Natural killer cell (primary cell): ENCODE results near the gene CABP1. TPM values are rescaled to one million over a fixed set of nuclear protein-coding genes. Genes with fewer than 3 reads are reported as not detected.

ENCODE experiments used
- ATAC-seq, 3 donors: fragments of 150-1000 bp in 2 of 3; fragments of 200-7000 bp in 1 of 3; cut with Tn5 transposase; 1 replicate in 1 of 3; 2 replicates in 2 of 3; pipeline ENCODE4 v1.10.0; 2021; ENCODE audit warnings: mild to moderate bottlenecking in 2 of 3, moderate library complexity in 2 of 3
- DNase-seq, 2 donors: peaks; one replicate each; pipeline versions ENCODE4 v3.0.0 to v3.0.0-alpha.2; 2013 to 2021; ENCODE audit warnings: mixed read lengths in 1 of 2
- H3K27ac ChIP-seq: one replicate; pipeline ENCODE4 v1.5.1; 2013; ENCODE audit warnings: mild to moderate bottlenecking, low read length
- H3K27me3 ChIP-seq: one replicate; pipeline ENCODE4 v1.6.1; 2013; ENCODE audit warnings: low read length; ENCODE audit not compliant: control insufficient read depth, insufficient read depth
- H3K36me3 ChIP-seq: one replicate; pipeline ENCODE4 v1.6.1; 2013; ENCODE audit warnings: low read length; ENCODE audit not compliant: control insufficient read depth, insufficient read depth
- H3K4me1 ChIP-seq: one replicate; pipeline ENCODE4 v1.6.1; 2013; ENCODE audit warnings: low read length; ENCODE audit not compliant: control insufficient read depth, insufficient read depth
- H3K4me3 ChIP-seq: one replicate; pipeline ENCODE4 v1.5.1; 2013; ENCODE audit warnings: low read length
- H3K9me3 ChIP-seq: one replicate; pipeline ENCODE4 v1.6.1; 2013; ENCODE audit warnings: low read length; ENCODE audit not compliant: control insufficient read depth, insufficient read depth
- H3K27ac Mint-ChIP-seq, 2 donors: one replicate each; pipeline ENCODE4 v1.8.0; 2022; ENCODE audit warnings: mild to moderate bottlenecking in 2 of 2, mixed read lengths in 2 of 2, moderate library complexity in 1 of 2
- H3K27me3 Mint-ChIP-seq, 2 donors: one replicate each; pipeline ENCODE4 v1.8.0; 2022; ENCODE audit warnings: low read depth in 2 of 2, mixed read lengths in 2 of 2
- H3K36me3 Mint-ChIP-seq: one replicate; pipeline ENCODE4 v1.8.0; 2022; ENCODE audit warnings: mixed read lengths
- H3K4me1 Mint-ChIP-seq, 2 donors: one replicate each; pipeline ENCODE4 v1.8.0; 2022; ENCODE audit warnings: mixed read lengths in 2 of 2
- H3K4me3 Mint-ChIP-seq: one replicate; pipeline ENCODE4 v1.8.0; 2022; ENCODE audit warnings: mild to moderate bottlenecking, moderate library complexity, mixed read lengths
- H3K9me3 Mint-ChIP-seq, 2 donors: one replicate each; pipeline ENCODE4 v1.8.0; 2022; ENCODE audit warnings: mixed read lengths in 2 of 2
- WGBS: methylation state at CpG from one replicate; pipeline ENCODE4 v1.1.7; 2013; ENCODE audit warnings: missing lambda C conversion rate; ENCODE audit not compliant: insufficient coverage; 5-methylcytosine and 5-hydroxymethylcytosine counted together
- intact Hi-C: fragments of 100-400 bp; cut with micrococcal nuclease; formaldehyde crosslinking; loops from one replicate; pipeline ENCODE4 v1.14.2; 2022
- total RNA-seq, 4 donors: library from RNA; stranded (reverse); fragments of 120-200 nt in 1 of 4; gene quantifications; one replicate each; pipeline versions ENCODE4 v1.2.3 to v1.2.4, GENCODE V29; 2013 to 2022
- TF ChIP-seq, protein P1 (sequence below): fragments of 200-600 bp; IDR thresholded peaks from one replicate; pipeline ENCODE4 v1.8.0; 2022; ENCODE audit warnings: antibody characterized with exemption

Gene CABP1
- total RNA-seq, 3 donors from 2014 or later (not counting 1 experiment from before 2014, with no cell fraction given) = not detected

DNA sequence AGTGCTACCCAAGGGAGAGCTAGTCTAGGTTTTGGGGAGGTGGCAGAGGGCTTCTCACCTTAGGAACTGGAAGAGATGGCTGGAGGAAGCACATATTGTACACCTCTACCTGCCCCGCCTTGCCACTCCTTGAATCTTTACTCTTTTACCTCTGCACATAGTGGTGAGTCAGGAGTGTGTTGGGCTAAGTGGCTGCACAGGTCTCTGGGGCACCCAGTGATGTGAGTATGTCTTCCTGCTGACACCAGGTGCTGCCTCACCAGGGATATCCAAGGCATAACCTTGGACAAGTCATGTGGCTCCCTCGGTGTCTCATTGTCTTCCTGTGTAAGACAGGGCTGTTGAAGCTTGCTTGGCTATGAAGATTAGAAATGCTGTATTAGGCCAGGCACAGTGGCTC, 19.8 kb upstream of the CABP1 start:
- no peak for ATAC-seq
- Mint-ChIP-seq H3K27ac (no peak overlapping the region), H3K4me3 (no peak overlapping the region), H3K27me3 (peaks cover 33 to 38% of the 10 kb centered on the region in 2 donors), H3K36me3 (no peaks in the 10 kb centered on the region), H3K4me1 (no peaks in the 10 kb centered on the region), H3K9me3 (no peaks in the 10 kb centered on the region)
- no peak overlapping the region for H3K4me3 ChIP-seq
- TF ChIP-seq, protein P1, sequence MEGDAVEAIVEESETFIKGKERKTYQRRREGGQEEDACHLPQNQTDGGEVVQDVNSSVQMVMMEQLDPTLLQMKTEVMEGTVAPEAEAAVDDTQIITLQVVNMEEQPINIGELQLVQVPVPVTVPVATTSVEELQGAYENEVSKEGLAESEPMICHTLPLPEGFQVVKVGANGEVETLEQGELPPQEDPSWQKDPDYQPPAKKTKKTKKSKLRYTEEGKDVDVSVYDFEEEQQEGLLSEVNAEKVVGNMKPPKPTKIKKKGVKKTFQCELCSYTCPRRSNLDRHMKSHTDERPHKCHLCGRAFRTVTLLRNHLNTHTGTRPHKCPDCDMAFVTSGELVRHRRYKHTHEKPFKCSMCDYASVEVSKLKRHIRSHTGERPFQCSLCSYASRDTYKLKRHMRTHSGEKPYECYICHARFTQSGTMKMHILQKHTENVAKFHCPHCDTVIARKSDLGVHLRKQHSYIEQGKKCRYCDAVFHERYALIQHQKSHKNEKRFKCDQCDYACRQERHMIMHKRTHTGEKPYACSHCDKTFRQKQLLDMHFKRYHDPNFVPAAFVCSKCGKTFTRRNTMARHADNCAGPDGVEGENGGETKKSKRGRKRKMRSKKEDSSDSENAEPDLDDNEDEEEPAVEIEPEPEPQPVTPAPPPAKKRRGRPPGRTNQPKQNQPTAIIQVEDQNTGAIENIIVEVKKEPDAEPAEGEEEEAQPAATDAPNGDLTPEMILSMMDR = no peak
- no peaks in the 10 kb centered on the region for H3K4me1 ChIP-seq
- H3K27ac ChIP-seq = no peak overlapping the region
- intact Hi-C loops = no loop called here
- no peaks in the 10 kb centered on the region for H3K9me3 ChIP-seq
- WGBS = 92% methylated on average over 1 of the region's 2 CpGs
- no peak for DNase-seq
- no peaks in the 10 kb centered on the region for H3K27me3 ChIP-seq
- no peaks in the 10 kb centered on the region for H3K36me3 ChIP-seq

GRCh38 chr12:120625557-120626419, 14.6 kb upstream of the CABP1 start:
- 86% methylated on average over 26 of the region's 26 CpGs for WGBS
- H3K9me3 Mint-ChIP-seq = no peaks in the 10 kb centered on the region
- no peaks in the 10 kb centered on the region for H3K9me3 ChIP-seq
- no peak overlapping the region for H3K27ac Mint-ChIP-seq
- H3K36me3 ChIP-seq = no peaks in the 10 kb centered on the region
- TF ChIP-seq, protein P1 = no peak
- ATAC-seq = peak in 1 of 3 donors; percentile 35
- peaks cover 0 to 7% of the 10 kb centered on the region in 2 donors for H3K27me3 Mint-ChIP-seq
- no peaks in the 10 kb centered on the region for H3K36me3 Mint-ChIP-seq
- no peaks in the 10 kb centered on the region for H3K4me1 Mint-ChIP-seq
- H3K27ac ChIP-seq = no peak overlapping the region
- no peaks in the 10 kb centered on the region for H3K27me3 ChIP-seq
- intact Hi-C loops = no loop called here
- DNase-seq = peak in 1 of 2 donors; percentile 38
- no peak overlapping the region for H3K4me3 ChIP-seq
- H3K4me3 Mint-ChIP-seq = no peak overlapping the region
- H3K4me1 ChIP-seq = no peaks in the 10 kb centered on the region

- DNase-seq (no peak), ATAC-seq (no peak)
- Histone ChIP-seq H3K27me3 (no peaks in the 10 kb centered on the region), H3K9me3 (no peaks in the 10 kb centered on the region), H3K36me3 (no peaks in the 10 kb centered on the region), H3K27ac (no peak overlapping the region), H3K4me1 (no peaks in the 10 kb centered on the region), H3K4me3 (no peak overlapping the region)
- 74% methylated on average over 4 of the region's 4 CpGs for WGBS
- intact Hi-C loops = no loop called here
- no peaks in the 10 kb centered on the region for H3K4me1 Mint-ChIP-seq
- no peaks in the 10 kb centered on the region for H3K36me3 Mint-ChIP-seq
- no peaks in the 10 kb centered on the region for H3K9me3 Mint-ChIP-seq
- H3K27ac Mint-ChIP-seq = no peak overlapping the region
- TF ChIP-seq, protein P1 = no peak
- no peaks in the 10 kb centered on the region for H3K27me3 Mint-ChIP-seq
- no peak overlapping the region for H3K4me3 Mint-ChIP-seq
These were observed 11.5 kb upstream of the CABP1 start for GRCh38 chr12:120628919-120629318.
